Measurements from ENCODE around the gene HK3.

The HK3 gene

GRCh38 chr5:176899296-176899891 is at the start of gene HK3:
TSS of gene HK3 (minus strand) at chr5:176899346. CDS start at chr5:176896159, 3,187 bp downstream.
- no peak for TF ChIP-seq FOXM1 (IDR thresholded peaks at IDR 0.05; ENCODE audit: borderline replicate concordance)
- no peak for TF ChIP-seq ELF4 (IDR thresholded peaks at IDR 0.05)
- TF ChIP-seq SP1 (IDR thresholded peaks at IDR 0.05), result no peak
- ChIA-PET POLR2A (interaction anchor here (0.6 to 0.7 kb wide), 2 partner anchors 10 to 13 kb away, joined by 3 read pairs; no protein-coding TSS in a partner anchor), CTCF (interaction anchor here (0.5 to 1.9 kb wide), 4 partner anchors 44 to 239 kb away, joined by 3 to 10 read pairs (median 3); no protein-coding TSS in a partner anchor)
- no peak for DNase-seq (ENCODE audit: extremely low spot score)

DNA sequence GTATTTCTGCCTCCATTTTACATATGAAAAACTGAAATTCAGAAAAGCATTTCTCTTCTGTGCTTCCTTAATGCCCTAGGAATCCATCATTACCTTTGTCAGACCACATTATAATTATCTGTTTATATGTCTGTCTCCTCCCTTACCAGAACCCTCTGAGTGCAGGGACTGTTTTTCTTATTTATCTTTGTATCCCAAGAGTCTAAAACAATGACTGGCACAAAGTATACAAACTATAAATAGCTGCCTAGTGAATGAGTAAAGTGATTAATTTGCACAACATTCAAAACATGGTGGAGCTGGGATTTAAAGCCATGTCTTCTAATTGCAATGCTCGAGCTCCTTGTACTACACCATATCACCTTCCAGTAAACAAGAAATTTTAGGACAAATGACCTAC is 49.3 kb upstream of the HK3 start:
- CTCF ChIA-PET, result no interaction called here
- no peak for DNase-seq (ENCODE audit: extremely low spot score)

GRCh38 chr5:176947847-176948246 is 48.7 kb upstream of the HK3 start:
- DNase-seq (ENCODE audit: extremely low spot score), result no peak
- ChIA-PET CTCF (no interaction called here), POLR2A (no interaction called here)
- TF ChIP-seq, protein P1, sequence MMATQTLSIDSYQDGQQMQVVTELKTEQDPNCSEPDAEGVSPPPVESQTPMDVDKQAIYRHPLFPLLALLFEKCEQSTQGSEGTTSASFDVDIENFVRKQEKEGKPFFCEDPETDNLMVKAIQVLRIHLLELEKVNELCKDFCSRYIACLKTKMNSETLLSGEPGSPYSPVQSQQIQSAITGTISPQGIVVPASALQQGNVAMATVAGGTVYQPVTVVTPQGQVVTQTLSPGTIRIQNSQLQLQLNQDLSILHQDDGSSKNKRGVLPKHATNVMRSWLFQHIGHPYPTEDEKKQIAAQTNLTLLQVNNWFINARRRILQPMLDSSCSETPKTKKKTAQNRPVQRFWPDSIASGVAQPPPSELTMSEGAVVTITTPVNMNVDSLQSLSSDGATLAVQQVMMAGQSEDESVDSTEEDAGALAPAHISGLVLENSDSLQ (IDR thresholded peaks at IDR 0.05), result no peak
- TF ChIP-seq FOXK2 (IDR thresholded peaks at IDR 0.05), result no peak
- TF ChIP-seq FOXA1 (IDR thresholded peaks at IDR 0.05), result no peak
- no peak for TF ChIP-seq ZNF384 (IDR thresholded peaks at IDR 0.05)
- TF ChIP-seq CTBP1 (IDR thresholded peaks at IDR 0.05; ENCODE audit: borderline replicate concordance), result no peak
- no peak for TF ChIP-seq FOXM1 (IDR thresholded peaks at IDR 0.05; ENCODE audit: borderline replicate concordance)
- TF ChIP-seq BHLHE40 (IDR thresholded peaks at IDR 0.05; ENCODE audit: borderline replicate concordance), result no peak
- no peak for TF ChIP-seq LEF1 (IDR thresholded peaks at IDR 0.05; ENCODE audit: borderline replicate concordance)
- no peak for TF ChIP-seq TARDBP (IDR thresholded peaks at IDR 0.05)
- TF ChIP-seq HDGF (IDR thresholded peaks at IDR 0.05; ENCODE audit: borderline replicate concordance), result no peak
- TF ChIP-seq L3MBTL2 (conservative IDR thresholded peaks at IDR 0.05), result no peak
- TF ChIP-seq ELF4 (IDR thresholded peaks at IDR 0.05), result no peak
- TF ChIP-seq ARNT (IDR thresholded peaks at IDR 0.05), result no peak
- TF ChIP-seq SUZ12 (IDR thresholded peaks at IDR 0.05), result no peak
- no peak for TF ChIP-seq SP1 (IDR thresholded peaks at IDR 0.05)
- TF ChIP-seq NFRKB (IDR thresholded peaks at IDR 0.05), result no peak

More for the DNA sequence above, 49.3 kb upstream of the HK3 start:
- POLR2A ChIA-PET, result no interaction called here
- TF ChIP-seq FOXA1 (IDR thresholded peaks at IDR 0.05), result no peak
- no peak for TF ChIP-seq BHLHE40 (IDR thresholded peaks at IDR 0.05; ENCODE audit: borderline replicate concordance)
- no peak for TF ChIP-seq L3MBTL2 (conservative IDR thresholded peaks at IDR 0.05)
- TF ChIP-seq TARDBP (IDR thresholded peaks at IDR 0.05), result no peak
- no peak for TF ChIP-seq ELF4 (IDR thresholded peaks at IDR 0.05)
- no peak for TF ChIP-seq ZNF384 (IDR thresholded peaks at IDR 0.05)
- no peak for TF ChIP-seq HDGF (IDR thresholded peaks at IDR 0.05; ENCODE audit: borderline replicate concordance)
- TF ChIP-seq NFRKB (IDR thresholded peaks at IDR 0.05), result no peak
- TF ChIP-seq CTBP1 (IDR thresholded peaks at IDR 0.05; ENCODE audit: borderline replicate concordance), result no peak
- TF ChIP-seq FOXM1 (IDR thresholded peaks at IDR 0.05; ENCODE audit: borderline replicate concordance), result no peak
- TF ChIP-seq, protein P1 (IDR thresholded peaks at IDR 0.05), result no peak
- no peak for TF ChIP-seq SUZ12 (IDR thresholded peaks at IDR 0.05)

- no peak for TF ChIP-seq SUZ12 (IDR thresholded peaks at IDR 0.05)
- no peak for TF ChIP-seq ZNF384 (IDR thresholded peaks at IDR 0.05)
- TF ChIP-seq HDGF (IDR thresholded peaks at IDR 0.05; ENCODE audit: borderline replicate concordance), result no peak
- TF ChIP-seq LEF1 (IDR thresholded peaks at IDR 0.05; ENCODE audit: borderline replicate concordance), result no peak
- TF ChIP-seq CTBP1 (IDR thresholded peaks at IDR 0.05; ENCODE audit: borderline replicate concordance), result no peak
- TF ChIP-seq NFRKB (IDR thresholded peaks at IDR 0.05), result no peak
- no peak for TF ChIP-seq BHLHE40 (IDR thresholded peaks at IDR 0.05; ENCODE audit: borderline replicate concordance)
- TF ChIP-seq, protein P1 (IDR thresholded peaks at IDR 0.05), result no peak
- no peak for TF ChIP-seq ELF4 (IDR thresholded peaks at IDR 0.05)
- no peak for TF ChIP-seq SP1 (IDR thresholded peaks at IDR 0.05)
- TF ChIP-seq ARNT (IDR thresholded peaks at IDR 0.05), result no peak
- TF ChIP-seq TARDBP (IDR thresholded peaks at IDR 0.05), result no peak
- TF ChIP-seq FOXA1 (IDR thresholded peaks at IDR 0.05), result no peak
- no peak for TF ChIP-seq FOXM1 (IDR thresholded peaks at IDR 0.05; ENCODE audit: borderline replicate concordance)
- DNase-seq (ENCODE audit: extremely low spot score), result no peak
- CTCF ChIA-PET, result no interaction called here
Measured at GRCh38 chr5:176944268-176944667, 45.1 kb upstream of the HK3 start.

DNA sequence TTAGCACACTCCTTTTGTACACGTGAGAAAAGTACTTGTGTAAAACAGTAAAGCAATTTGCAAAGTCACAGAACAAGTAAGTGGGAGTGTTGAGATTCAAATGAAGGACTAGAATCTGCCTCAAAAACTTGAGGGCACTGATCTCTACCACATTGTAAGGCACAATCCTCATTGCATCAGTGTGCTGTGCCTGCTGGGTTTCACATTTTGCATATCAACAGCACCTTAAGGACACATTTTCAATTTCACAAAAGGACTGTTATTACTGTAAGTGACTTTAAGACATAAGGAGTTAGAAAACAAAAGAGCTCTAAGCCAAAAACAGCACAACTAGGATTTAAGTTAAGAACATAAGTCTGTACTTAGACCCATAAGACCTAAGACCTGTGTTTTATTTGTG is 44.7 kb upstream of the HK3 start:
- CTCF ChIA-PET, result no interaction called here
- TF ChIP-seq CTBP1 (IDR thresholded peaks at IDR 0.05; ENCODE audit: borderline replicate concordance) (no peak), HDGF (IDR thresholded peaks at IDR 0.05; ENCODE audit: borderline replicate concordance) (no peak), FOXM1 (IDR thresholded peaks at IDR 0.05; ENCODE audit: borderline replicate concordance) (no peak), ELF4 (IDR thresholded peaks at IDR 0.05) (no peak)
- POLR2A ChIA-PET, result no interaction called here
- DNase-seq (ENCODE audit: extremely low spot score), result no peak

More at GRCh38 chr5:176944268-176944667, 45.1 kb upstream of the HK3 start:
- POLR2A ChIA-PET, result no interaction called here

GRCh38 chr5:176941951-176942350 is 42.8 kb upstream of the HK3 start:
- no peak for DNase-seq (ENCODE audit: extremely low spot score)
- ChIA-PET POLR2A (no interaction called here), CTCF (no interaction called here)
- TF ChIP-seq SP1 (IDR thresholded peaks at IDR 0.05) (no peak), TARDBP (IDR thresholded peaks at IDR 0.05) (no peak), HDGF (IDR thresholded peaks at IDR 0.05; ENCODE audit: borderline replicate concordance) (no peak)
- TF ChIP-seq, protein P1 (IDR thresholded peaks at IDR 0.05), result no peak

All from HEK293T (cell line).